Choroid plexus epithelial cell (primary cell): ENCODE results near the gene NCKAP5.

Source experiments
- DNase-seq: peaks from one replicate; pipeline ENCODE4 v3.0.0-alpha.2; 2010; ENCODE audit warnings: low read depth
- H3K4me3 ChIP-seq: 2 replicates; pipeline ENCODE4 v1.5.1; 2011; ENCODE audit warnings: low read depth, mild to moderate bottlenecking, control low read depth, low read length, moderate library complexity
- CTCF ChIP-seq: conservative IDR thresholded peaks from 2 replicates; pipeline ENCODE4 v1.5.1; 2011; ENCODE audit warnings: low read depth, mild to moderate bottlenecking, control low read depth, inconsistent platforms, low read length, moderate library complexity

Gene NCKAP5

GRCh38 chr2:132845339-132845738 lies 722.9 kb downstream of the NCKAP5 start:
- no peak overlapping the region for H3K4me3 ChIP-seq
- TF ChIP-seq CTCF: no peak
- no peak for DNase-seq

GRCh38 chr2:132844585-132844984 lies 723.7 kb downstream of the NCKAP5 start:
- no peak overlapping the region for H3K4me3 ChIP-seq

GRCh38 chr2:132837769-132838168 lies 730.5 kb downstream of the NCKAP5 start:
- no peak for DNase-seq
- H3K4me3 ChIP-seq: no peak overlapping the region
- TF ChIP-seq CTCF: no peak

More at GRCh38 chr2:132844585-132844984, 723.7 kb downstream of the NCKAP5 start:
- DNase-seq: no peak
- TF ChIP-seq CTCF: no peak

GRCh38 chr2:132830321-132830827 lies 737.9 kb downstream of the NCKAP5 start:
- DNase-seq: no peak
- no peak for TF ChIP-seq CTCF
- no peak overlapping the region for H3K4me3 ChIP-seq

- H3K4me3 ChIP-seq: no peak overlapping the region
- DNase-seq: no peak
- no peak for TF ChIP-seq CTCF
Observed at GRCh38 chr2:132825601-132826000, 742.7 kb downstream of the NCKAP5 start.

GRCh38 chr2:132824716-132825115 lies 743.5 kb downstream of the NCKAP5 start:
- TF ChIP-seq CTCF: no peak
- peak; percentile 33 for DNase-seq
- no peak overlapping the region for H3K4me3 ChIP-seq

GRCh38 chr2:132816234-132816633 lies 752.0 kb downstream of the NCKAP5 start:
- no peak overlapping the region for H3K4me3 ChIP-seq
- no peak for DNase-seq
- no peak for TF ChIP-seq CTCF
